ENCODE data around the gene SHH. TPM values are rescaled to one million over a fixed set of nuclear protein-coding genes. Genes with fewer than 3 reads are reported as not detected.
A peak's percentile ranks its signal among the peaks of the same experiment; 100 is the strongest.

The SHH gene
- not detected for total RNA-seq
- total RNA-seq (2013) = not detected

GRCh38 chr7:155811895-155812761 lies at the start of gene SHH:
SHH (minus strand) TSS chr7:155812463; CDS start chr7:155812122, 341 bp downstream.
- H3K27me3 Mint-ChIP-seq (ENCODE audit: low read depth in 2 of 2) = peaks cover 47 to 53% of the 10 kb centered on the region in 2 donors
- TF ChIP-seq, protein P1, sequence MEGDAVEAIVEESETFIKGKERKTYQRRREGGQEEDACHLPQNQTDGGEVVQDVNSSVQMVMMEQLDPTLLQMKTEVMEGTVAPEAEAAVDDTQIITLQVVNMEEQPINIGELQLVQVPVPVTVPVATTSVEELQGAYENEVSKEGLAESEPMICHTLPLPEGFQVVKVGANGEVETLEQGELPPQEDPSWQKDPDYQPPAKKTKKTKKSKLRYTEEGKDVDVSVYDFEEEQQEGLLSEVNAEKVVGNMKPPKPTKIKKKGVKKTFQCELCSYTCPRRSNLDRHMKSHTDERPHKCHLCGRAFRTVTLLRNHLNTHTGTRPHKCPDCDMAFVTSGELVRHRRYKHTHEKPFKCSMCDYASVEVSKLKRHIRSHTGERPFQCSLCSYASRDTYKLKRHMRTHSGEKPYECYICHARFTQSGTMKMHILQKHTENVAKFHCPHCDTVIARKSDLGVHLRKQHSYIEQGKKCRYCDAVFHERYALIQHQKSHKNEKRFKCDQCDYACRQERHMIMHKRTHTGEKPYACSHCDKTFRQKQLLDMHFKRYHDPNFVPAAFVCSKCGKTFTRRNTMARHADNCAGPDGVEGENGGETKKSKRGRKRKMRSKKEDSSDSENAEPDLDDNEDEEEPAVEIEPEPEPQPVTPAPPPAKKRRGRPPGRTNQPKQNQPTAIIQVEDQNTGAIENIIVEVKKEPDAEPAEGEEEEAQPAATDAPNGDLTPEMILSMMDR (IDR thresholded peaks at IDR 0.05) = no peak
- peaks cover 6 to 14% of the 10 kb centered on the region in 2 donors for H3K4me1 Mint-ChIP-seq
- H3K4me1 ChIP-seq (ENCODE audit: control insufficient read depth, insufficient read depth, low read length) = peaks cover 5% of the 10 kb centered on the region
- H3K9me3 Mint-ChIP-seq = no peaks in the 10 kb centered on the region
- H3K27ac ChIP-seq (ENCODE audit: low read length) = no peak within 1 kb of the TSS
- H3K9me3 ChIP-seq (ENCODE audit: control insufficient read depth, insufficient read depth, low read length) = no peaks in the 10 kb centered on the region
- H3K27ac Mint-ChIP-seq = no peak within 1 kb of the TSS
- H3K4me3 Mint-ChIP-seq = peak within 1 kb of the TSS; percentile 4
- ATAC-seq = no peak
- H3K36me3 Mint-ChIP-seq = no peaks in the 10 kb centered on the region
- WGBS (ENCODE audit: insufficient coverage) = 4% methylated on average over 53 of the region's 53 CpGs
- intact Hi-C loops (cut with micrococcal nuclease) = no loop called here
- H3K27me3 ChIP-seq (ENCODE audit: control insufficient read depth, insufficient read depth, low read length) = peaks cover 28% of the 10 kb centered on the region
- no peak for DNase-seq
- no peaks in the 10 kb centered on the region for H3K36me3 ChIP-seq (ENCODE audit: control insufficient read depth, insufficient read depth, low read length)
- H3K4me3 ChIP-seq (ENCODE audit: low read length) = no peak within 1 kb of the TSS

- no peak overlapping the region for H3K4me3 Mint-ChIP-seq
- Histone ChIP-seq H3K27ac (ENCODE audit: low read length) (no peak overlapping the region), H3K27me3 (ENCODE audit: control insufficient read depth, insufficient read depth, low read length) (no peaks in the 10 kb centered on the region), H3K9me3 (ENCODE audit: control insufficient read depth, insufficient read depth, low read length) (no peaks in the 10 kb centered on the region), H3K36me3 (ENCODE audit: control insufficient read depth, insufficient read depth, low read length) (no peaks in the 10 kb centered on the region), H3K4me1 (ENCODE audit: control insufficient read depth, insufficient read depth, low read length) (no peaks in the 10 kb centered on the region), H3K4me3 (ENCODE audit: low read length) (no peak overlapping the region)
- TF ChIP-seq, protein P1 (IDR thresholded peaks at IDR 0.05) = no peak
- intact Hi-C loops (cut with micrococcal nuclease) = no loop called here
- no peaks in the 10 kb centered on the region for H3K4me1 Mint-ChIP-seq
- ATAC-seq (no peak), DNase-seq (no peak)
- 76% methylated on average over 11 of the region's 11 CpGs for WGBS (ENCODE audit: insufficient coverage)
- no peaks in the 10 kb centered on the region for H3K9me3 Mint-ChIP-seq
- H3K36me3 Mint-ChIP-seq = no peaks in the 10 kb centered on the region
- H3K27me3 Mint-ChIP-seq (ENCODE audit: low read depth in 2 of 2) = peaks cover 8 to 11% of the 10 kb centered on the region in 2 donors
- no peak overlapping the region for H3K27ac Mint-ChIP-seq
Measured at GRCh38 chr7:155861480-155861868, 49.2 kb upstream of the SHH start.

GRCh38 chr7:155860840-155861479 lies 48.7 kb upstream of the SHH start:
- ATAC-seq (no peak), DNase-seq (no peak)
- H3K9me3 ChIP-seq (ENCODE audit: control insufficient read depth, insufficient read depth, low read length) = no peaks in the 10 kb centered on the region
- H3K4me3 Mint-ChIP-seq = no peak overlapping the region
- H3K27ac ChIP-seq (ENCODE audit: low read length) = no peak overlapping the region
- H3K27ac Mint-ChIP-seq = no peak overlapping the region
- TF ChIP-seq, protein P1 (IDR thresholded peaks at IDR 0.05) = no peak
- H3K9me3 Mint-ChIP-seq = no peaks in the 10 kb centered on the region
- H3K4me1 Mint-ChIP-seq = no peaks in the 10 kb centered on the region
- H3K4me3 ChIP-seq (ENCODE audit: low read length) = no peak overlapping the region
- WGBS (ENCODE audit: insufficient coverage) = 62% methylated on average over 11 of the region's 11 CpGs
- peaks cover 6% of the 10 kb centered on the region in 2 donors for H3K27me3 Mint-ChIP-seq (ENCODE audit: low read depth in 2 of 2)
- H3K27me3 ChIP-seq (ENCODE audit: control insufficient read depth, insufficient read depth, low read length) = no peaks in the 10 kb centered on the region
- intact Hi-C loops (cut with micrococcal nuclease) = no loop called here
- H3K36me3 ChIP-seq (ENCODE audit: control insufficient read depth, insufficient read depth, low read length) = no peaks in the 10 kb centered on the region
- no peaks in the 10 kb centered on the region for H3K36me3 Mint-ChIP-seq
- H3K4me1 ChIP-seq (ENCODE audit: control insufficient read depth, insufficient read depth, low read length) = no peaks in the 10 kb centered on the region

All from natural killer cell (primary cell).